GM23338 (cell line): Measurements from ENCODE around the gene LYPLAL1.

Experiments
- CREB1 ChIP-seq: fragments of 250-450 bp; sonication (Bioruptor Pico); IDR thresholded peaks from 2 replicates; pipeline ENCODE4 v1.5.0; 2020; ENCODE audit warnings: low read depth, mild to moderate bottlenecking, moderate library complexity
- CTCF ChIP-seq, 2 experiments: fragments of 200-600 bp in 1 of 2; sonication (generic) in 1 of 2; conservative IDR thresholded peaks; 2 replicates each; pipeline versions ENCODE4 v1.5.1 to v1.6.1; 2016 to 2017; ENCODE audit warnings: antibody characterized with exemption in 2 of 2, low read depth in 2 of 2, mild to moderate bottlenecking in 2 of 2, moderate library complexity in 1 of 2
- ETS1 ChIP-seq: IDR thresholded peaks from 2 replicates; pipeline ENCODE4 v1.6.1; 2016; ENCODE audit warnings: antibody characterized with exemption
- EZH2 ChIP-seq: fragments of 200-600 bp; sonication (generic); IDR thresholded peaks from one replicate; pipeline ENCODE4 v1.8.0; 2017; ENCODE audit warnings: antibody characterized with exemption, mild to moderate bottlenecking, low read depth; ENCODE audit not compliant: unreplicated experiment
- EZH2phosphoT487 ChIP-seq: fragments of 200-600 bp; sonication (generic); IDR thresholded peaks from one replicate; pipeline ENCODE4 v1.8.1; 2018; ENCODE audit warnings: antibody characterized with exemption; ENCODE audit not compliant: unreplicated experiment
- JUNB ChIP-seq: IDR thresholded peaks from one replicate; pipeline ENCODE4 v1.6.1; 2016; ENCODE audit warnings: antibody characterized with exemption; ENCODE audit not compliant: unreplicated experiment
- NANOG ChIP-seq: IDR thresholded peaks from 2 replicates; pipeline ENCODE4 v1.6.1; 2016; ENCODE audit warnings: antibody characterized with exemption, borderline replicate concordance
- POLR2AphosphoS5 ChIP-seq: IDR thresholded peaks from 2 replicates; pipeline ENCODE4 v1.6.1; 2016; ENCODE audit warnings: antibody characterized with exemption, low read depth
- STAT1 ChIP-seq: IDR thresholded peaks from one replicate; pipeline ENCODE4 v1.6.1; 2016; ENCODE audit warnings: antibody characterized with exemption; ENCODE audit not compliant: unreplicated experiment
- ZNF114 ChIP-seq: fragments of 250-450 bp; sonication (Bioruptor Pico); IDR thresholded peaks from 2 replicates; pipeline ENCODE4 v1.5.0; 2020; ENCODE audit warnings: mild to moderate bottlenecking, moderate library complexity
- ZNF331 ChIP-seq: fragments of 250-450 bp; sonication (Bioruptor Pico); IDR thresholded peaks from 2 replicates; pipeline ENCODE4 v1.5.0; 2020; ENCODE audit warnings: low read depth, mild to moderate bottlenecking, moderate library complexity
- TF ChIP-seq, protein P1 (sequence below): IDR thresholded peaks from one replicate; pipeline ENCODE4 v1.6.1; 2018; ENCODE audit warnings: antibody characterized with exemption; ENCODE audit not compliant: unreplicated experiment

GRCh38 chr1:219153723-219154122, 20.0 kb upstream of the LYPLAL1 start:
- TF ChIP-seq EZH2 (no peak), CTCF (conservative IDR thresholded peaks at IDR 0.05; ENCODE audit: low read depth in 2 of 2) (no peak), CREB1 (CRISPR knock-in tag) (no peak), EZH2phosphoT487 (no peak), NANOG (no peak), POLR2AphosphoS5 (no peak), JUNB (no peak), ETS1 (no peak), ZNF114 (CRISPR knock-in tag) (no peak), STAT1 (no peak), ZNF331 (CRISPR knock-in tag) (no peak)
- TF ChIP-seq, protein P1, sequence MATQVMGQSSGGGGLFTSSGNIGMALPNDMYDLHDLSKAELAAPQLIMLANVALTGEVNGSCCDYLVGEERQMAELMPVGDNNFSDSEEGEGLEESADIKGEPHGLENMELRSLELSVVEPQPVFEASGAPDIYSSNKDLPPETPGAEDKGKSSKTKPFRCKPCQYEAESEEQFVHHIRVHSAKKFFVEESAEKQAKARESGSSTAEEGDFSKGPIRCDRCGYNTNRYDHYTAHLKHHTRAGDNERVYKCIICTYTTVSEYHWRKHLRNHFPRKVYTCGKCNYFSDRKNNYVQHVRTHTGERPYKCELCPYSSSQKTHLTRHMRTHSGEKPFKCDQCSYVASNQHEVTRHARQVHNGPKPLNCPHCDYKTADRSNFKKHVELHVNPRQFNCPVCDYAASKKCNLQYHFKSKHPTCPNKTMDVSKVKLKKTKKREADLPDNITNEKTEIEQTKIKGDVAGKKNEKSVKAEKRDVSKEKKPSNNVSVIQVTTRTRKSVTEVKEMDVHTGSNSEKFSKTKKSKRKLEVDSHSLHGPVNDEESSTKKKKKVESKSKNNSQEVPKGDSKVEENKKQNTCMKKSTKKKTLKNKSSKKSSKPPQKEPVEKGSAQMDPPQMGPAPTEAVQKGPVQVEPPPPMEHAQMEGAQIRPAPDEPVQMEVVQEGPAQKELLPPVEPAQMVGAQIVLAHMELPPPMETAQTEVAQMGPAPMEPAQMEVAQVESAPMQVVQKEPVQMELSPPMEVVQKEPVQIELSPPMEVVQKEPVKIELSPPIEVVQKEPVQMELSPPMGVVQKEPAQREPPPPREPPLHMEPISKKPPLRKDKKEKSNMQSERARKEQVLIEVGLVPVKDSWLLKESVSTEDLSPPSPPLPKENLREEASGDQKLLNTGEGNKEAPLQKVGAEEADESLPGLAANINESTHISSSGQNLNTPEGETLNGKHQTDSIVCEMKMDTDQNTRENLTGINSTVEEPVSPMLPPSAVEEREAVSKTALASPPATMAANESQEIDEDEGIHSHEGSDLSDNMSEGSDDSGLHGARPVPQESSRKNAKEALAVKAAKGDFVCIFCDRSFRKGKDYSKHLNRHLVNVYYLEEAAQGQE, result no peak
